H1 (cell line): ENCODE results near the gene CAMTA1. TPM values are rescaled to one million over a fixed set of nuclear protein-coding genes. Genes with fewer than 3 reads are reported as not detected.
A peak's percentile ranks its signal among the peaks of the same experiment; 100 is the strongest.

Experiments used
- CTCF ChIA-PET: fragments of 300-600 bp; sonication (Branson Sonifier 250); formaldehyde crosslinking; loops from one replicate; lab custom pipeline; 2021; ENCODE audit not compliant: partially characterized antibody; lab: Charles Lee
- POLR2A ChIA-PET: fragments of 300-600 bp; sonication (Branson Sonifier 250); formaldehyde crosslinking; loops from one replicate; lab custom pipeline; 2021; ENCODE audit warnings: inconsistent platforms; ENCODE audit not compliant: partially characterized antibody; lab: Charles Lee
- DNase-seq, 2 experiments: peaks; one replicate each; pipeline versions ENCODE4 v3.0.0 to v3.0.0-alpha.2; 2010 to 2022; ENCODE audit warnings: low spot score in 2 of 2, low read depth in 1 of 2, mixed read lengths in 1 of 2
- FAIRE-seq: peaks from 2 replicates; lab custom pipeline; 2011; peaks lifted over from hg19 to GRCh38; lab: Jason Lieb, UNC
- H2AFZ ChIP-seq: 2 replicates; pipeline ENCODE4 v1.8.1; 2012; ENCODE audit warnings: low read length, inconsistent platforms
- H2AK5ac ChIP-seq: 2 replicates; pipeline ENCODE4 v1.6.1; 2013; ENCODE audit warnings: low read depth, low read length
- H2BK120ac ChIP-seq: replicated peaks from 2 replicates; pipeline ENCODE3; 2013; ENCODE audit warnings: low read depth, low read length, inconsistent platforms
- H2BK12ac ChIP-seq: 2 replicates; pipeline ENCODE4 v1.6.1; 2013; ENCODE audit warnings: low read depth, low read length
- H2BK15ac ChIP-seq: 2 replicates; pipeline ENCODE4 v1.6.1; 2013; ENCODE audit warnings: low read length
- H2BK20ac ChIP-seq: 2 replicates; pipeline ENCODE4 v1.6.1; 2013; ENCODE audit warnings: low read length
- H2BK5ac ChIP-seq: 2 replicates; pipeline ENCODE4 v1.6.1; 2013; ENCODE audit warnings: low read depth, low read length
- H3K14ac ChIP-seq: 2 replicates; pipeline ENCODE4 v1.6.1; 2013; ENCODE audit warnings: inconsistent platforms; ENCODE audit not compliant: insufficient read length
- H3K18ac ChIP-seq: 2 replicates; pipeline ENCODE4 v1.6.1; 2013; ENCODE audit warnings: low read length; ENCODE audit errors: extremely low read depth
- H3K23ac ChIP-seq: 2 replicates; pipeline ENCODE4 v1.6.1; 2013; ENCODE audit warnings: inconsistent platforms; ENCODE audit not compliant: insufficient read length
- H3K23me2 ChIP-seq: 2 replicates; pipeline ENCODE4 v1.6.1; 2013; ENCODE audit warnings: low read depth, low read length
- H3K27ac ChIP-seq: 2 replicates; pipeline ENCODE4 v1.6.1; 2011; ENCODE audit warnings: low read depth, low read length, inconsistent platforms
- H3K27me3 ChIP-seq, 4 experiments: replicated peaks in 1 of 4; 1 replicate in 1 of 4; 2 replicates in 3 of 4; pipeline versions ENCODE4 v1.6.1 to v1.8.1; 2011 to 2013; ENCODE audit warnings: low read length in 3 of 4, mild to moderate bottlenecking in 3 of 4, inconsistent platforms in 2 of 4, mixed read lengths in 2 of 4, moderate library complexity in 1 of 4; ENCODE audit not compliant: control insufficient read depth in 3 of 4, insufficient read depth in 3 of 4; ENCODE audit errors: extremely low read depth in 1 of 4
- H3K36me3 ChIP-seq, 4 experiments: 2 replicates each; pipeline versions ENCODE4 v1.6.1 to v1.8.1; 2011 to 2013; ENCODE audit warnings: mild to moderate bottlenecking in 4 of 4, low read length in 3 of 4, moderate library complexity in 2 of 4, control low read depth in 1 of 4, inconsistent platforms in 1 of 4; ENCODE audit not compliant: insufficient read depth in 4 of 4, control insufficient read depth in 2 of 4
- H3K4ac ChIP-seq: replicated peaks from 2 replicates; pipeline ENCODE3; 2013; ENCODE audit warnings: low read length, low read depth, mixed read lengths, inconsistent platforms; ENCODE audit not compliant: insufficient read length
- H3K4me1 ChIP-seq, 4 experiments: replicated peaks in 1 of 4; 1 replicate in 1 of 4; 2 replicates in 3 of 4; pipeline versions ENCODE4 v1.6.1 to v1.8.1; 2011 to 2013; ENCODE audit warnings: low read length in 3 of 4, inconsistent platforms in 2 of 4, mixed read lengths in 1 of 4; ENCODE audit not compliant: insufficient read depth in 4 of 4, control insufficient read depth in 3 of 4
- H3K4me2 ChIP-seq, 2 experiments: 2 replicates each; pipeline versions ENCODE4 v1.6.1 to v1.8.1; 2011 to 2013; ENCODE audit warnings: low read depth in 2 of 2, low read length in 2 of 2, control low read depth in 1 of 2, inconsistent platforms in 1 of 2, mild to moderate bottlenecking in 1 of 2; ENCODE audit not compliant: insufficient read depth in 1 of 2
- H3K4me3 ChIP-seq, 4 experiments: fragments of 200-600, 300-600 bp in 1 of 4; sonication (generic), shearing (Covaris generic), sonication (Bioruptor Twin) in 1 of 4; 2 replicates each; pipeline versions ENCODE4 v1.5.1 to v1.8.1; 2011 to 2016; ENCODE audit warnings: low read length in 4 of 4, low read depth in 3 of 4, control low read depth in 2 of 4, inconsistent platforms in 2 of 4, mild to moderate bottlenecking in 2 of 4, mixed read lengths in 1 of 4, moderate library complexity in 1 of 4; ENCODE audit not compliant: insufficient read depth in 2 of 4; ENCODE audit errors: extremely low read depth in 1 of 4
- H3K56ac ChIP-seq: replicated peaks from 2 replicates; pipeline ENCODE3; 2013; ENCODE audit warnings: low read depth, mild to moderate bottlenecking, mixed read lengths, low read length, inconsistent platforms; ENCODE audit not compliant: insufficient read length
- H3K79me1 ChIP-seq: 2 replicates; pipeline ENCODE4 v1.6.1; 2013; ENCODE audit warnings: low read depth, low read length, control low read depth
- H3K79me2 ChIP-seq, 2 experiments: 2 replicates each; pipeline versions ENCODE4 v1.6.1 to v1.8.1; 2012 to 2013; ENCODE audit warnings: low read length in 2 of 2, mild to moderate bottlenecking in 2 of 2, inconsistent platforms in 1 of 2; ENCODE audit not compliant: insufficient read depth in 2 of 2, control insufficient read depth in 1 of 2
- H3K9ac ChIP-seq, 4 experiments: replicated peaks in 1 of 4; 1 replicate in 1 of 4; 2 replicates in 3 of 4; pipeline versions ENCODE4 v1.6.1 to v1.8.1; 2011 to 2013; ENCODE audit warnings: low read depth in 3 of 4, low read length in 3 of 4, control low read depth in 2 of 4, mild to moderate bottlenecking in 2 of 4, moderate library complexity in 2 of 4, inconsistent platforms in 1 of 4; ENCODE audit errors: extremely low read depth in 1 of 4
- H3K9me3 ChIP-seq, 2 experiments: 2 replicates each; pipeline versions ENCODE4 v1.6.1 to v1.8.1; 2012 to 2013; ENCODE audit warnings: mild to moderate bottlenecking in 2 of 2, moderate library complexity in 2 of 2, control low read depth in 1 of 2, inconsistent platforms in 1 of 2, low read depth in 1 of 2, low read length in 1 of 2, mixed read lengths in 1 of 2; ENCODE audit not compliant: insufficient read depth in 2 of 2
- H4K20me1 ChIP-seq, 2 experiments: replicated peaks in 1 of 2; 2 replicates each; pipeline versions ENCODE3 to v1.8.1; 2011 to 2013; ENCODE audit warnings: inconsistent platforms in 2 of 2, low read length in 2 of 2, mild to moderate bottlenecking in 1 of 2; ENCODE audit not compliant: insufficient read depth in 2 of 2, control insufficient read depth in 1 of 2
- H4K5ac ChIP-seq: 2 replicates; pipeline ENCODE4 v1.6.1; 2013; ENCODE audit warnings: low read length, low read depth, mixed read lengths, inconsistent platforms; ENCODE audit not compliant: insufficient read length
- H4K8ac ChIP-seq: 2 replicates; pipeline ENCODE4 v1.8.0; 2013; ENCODE audit warnings: mild to moderate bottlenecking, moderate library complexity, low read length, inconsistent platforms; ENCODE audit not compliant: insufficient read depth; ENCODE audit errors: extremely low read depth
- H4K91ac ChIP-seq: replicated peaks from 2 replicates; pipeline ENCODE3; 2013; ENCODE audit warnings: low read length, mixed read lengths, inconsistent platforms; ENCODE audit not compliant: insufficient read length
- EP300 ChIP-seq, 2 experiments: IDR thresholded peaks; 1 replicate in 1 of 2; 2 replicates in 1 of 2; pipeline ENCODE4 v1.6.1; 2011 to 2012; ENCODE audit warnings: low read depth in 2 of 2, low read length in 2 of 2, mild to moderate bottlenecking in 2 of 2, borderline replicate concordance in 1 of 2, inconsistent platforms in 1 of 2, moderate library complexity in 1 of 2
- JUND ChIP-seq: IDR thresholded peaks from 2 replicates; pipeline ENCODE4 v1.6.1; 2011; ENCODE audit warnings: mild to moderate bottlenecking, improper control_type of control experiment, low read length
- WGBS, 2 experiments: shearing (Covaris generic) in 1 of 2; methylation state at CpG; one replicate each; pipeline versions ENCODE4 v1.1.6 to v1.1.7; 2013 to 2015; ENCODE audit warnings: low lambda C conversion rate in 2 of 2, mixed read lengths in 2 of 2, inconsistent platforms in 1 of 2, low coverage in 1 of 2, missing lambda C conversion rate in 1 of 2; ENCODE audit not compliant: insufficient replicate concordance in 2 of 2, insufficient coverage in 1 of 2, insufficient read length in 1 of 2; ENCODE audit errors: extremely low coverage in 1 of 2, missing lambda C conversion rate in 1 of 2; 5-methylcytosine and 5-hydroxymethylcytosine counted together
- polyA plus RNA-seq, 7 experiments: library from polyadenylated mRNA; depleted of rRNA in 3 of 7; stranded (reverse) in 5 of 7; unstranded in 2 of 7; fragments of >200 nt in 5 of 7; fragments of 200-250 nt in 2 of 7; gene quantifications; 1 replicate in 5 of 7; 2 replicates in 1 of 7; 4 replicates in 1 of 7; pipeline versions ENCODE4 v1.2.1 to v1.2.3, GENCODE V29; 2011 to 2013; ENCODE audit warnings: missing spikeins in 2 of 7, mixed read lengths in 2 of 7
- total RNA-seq: library from RNA; stranded (reverse); fragmentation: NEBNext Ultra II Directional; extraction: Animal tissue kit (Norgen Biotek cat#: 25700); gene quantifications from 2 replicates; pipeline ENCODE4 v1.2.1, GENCODE V29; 2021

CAMTA1 gene
- total and polyA plus RNA-seq, 2 of the 8 experiments (the other 6 are each of a cell fraction or from before 2014, with no cell fraction given), result 65.0 to 119 TPM

DNA sequence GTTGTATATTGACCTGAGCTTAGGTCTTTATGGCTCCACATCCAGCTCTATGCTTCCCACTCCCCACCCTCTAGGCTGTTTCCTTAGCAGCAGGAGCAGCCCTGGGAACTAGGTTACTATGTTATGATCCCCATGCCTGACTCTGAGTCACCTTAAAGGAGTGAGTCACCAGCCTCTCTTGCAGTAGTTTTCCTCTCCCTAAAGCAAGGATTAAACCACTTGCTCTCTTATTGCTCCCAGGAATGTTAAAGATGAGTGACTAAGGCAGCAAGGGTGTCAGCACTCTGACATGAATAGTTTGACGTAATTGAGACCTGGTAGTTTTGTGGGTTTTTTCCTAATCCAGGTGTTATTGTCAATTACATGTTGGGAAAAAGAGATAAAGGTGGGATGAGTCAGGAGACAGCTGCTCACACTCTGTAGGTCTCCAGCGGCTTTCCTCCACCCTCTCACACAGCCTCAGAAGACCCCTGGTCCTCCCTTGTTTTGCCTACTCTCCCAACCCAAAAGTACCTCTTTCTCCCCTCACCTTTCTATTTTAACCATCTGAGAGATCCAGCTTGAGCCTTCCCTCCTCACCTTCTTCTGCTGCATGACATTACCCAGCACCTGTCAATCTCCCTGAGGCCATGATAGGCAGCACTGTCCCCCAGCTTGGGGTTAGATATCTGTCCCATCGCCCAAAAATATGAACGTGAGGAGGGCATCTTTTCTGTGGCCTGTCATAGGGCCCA, 616.7 kb downstream of the CAMTA1 start:
- TF ChIP-seq JUND (peak; percentile 92), EP300 (IDR thresholded peaks at IDR 0.05; ENCODE audit: borderline replicate concordance in 1 of 2, low read depth in 2 of 2, low read length in 2 of 2) (no peak)
- Histone ChIP-seq H3K79me2 (no peaks in the 10 kb centered on the region), H2BK15ac (no peak overlapping the region), H3K4me3 (no peak overlapping the region), H2BK120ac (no peak overlapping the region), H4K91ac (peak overlapping the region; percentile 20), H3K27me3 (no peaks in the 10 kb centered on the region), H4K5ac (no peak overlapping the region), H2BK20ac (no peak overlapping the region), H3K36me3 (no peaks in the 10 kb centered on the region; a peak in 1 of 8 replicates), H2BK5ac (0 out of 2 replicates have a peak overlapping the region, but pooled peaks have one; percentile 9), H4K20me1 (no peaks in the 10 kb centered on the region), H3K18ac (no peak overlapping the region), H3K9ac (no peak overlapping the region), H3K79me1 (no peaks in the 10 kb centered on the region), H2AK5ac (0 out of 2 replicates have a peak overlapping the region, but pooled peaks have one; percentile 75), H2AFZ (no peak overlapping the region), H3K14ac (no peak overlapping the region), H2BK12ac (peak overlapping the region; percentile 60; the same call in 1 of the 2 replicates), H4K8ac (no peak overlapping the region), H3K4me2 (0 out of 4 replicates have a peak overlapping the region, but pooled peaks of 1 of the 2 experiments have one; percentile 5), H3K23ac (no peak overlapping the region), H3K56ac (no peak overlapping the region), H3K4me1 (peaks cover 2 to 10% (median 8%) of the 10 kb centered on the region in 4 experiments; a peak in 5 of 7 replicates), H3K9me3 (peaks cover 3 to 14% of the 10 kb centered on the region in 2 experiments; a peak in 2 of 4 replicates), H3K27ac (no peak overlapping the region), H3K4ac (no peak overlapping the region), H3K23me2 (no peaks in the 10 kb centered on the region)
- POLR2A ChIA-PET, result no interaction called here
- FAIRE-seq (no peak), DNase-seq (peak in 1 of 2 experiments; percentile 34)
- CTCF ChIA-PET, result interaction anchor here (0.9 to 1.1 kb wide), 2 partner anchors 52 to 73 kb away, joined by 3 to 4 read pairs; no protein-coding TSS in a partner anchor
- 84% methylated on average over 4 of the region's 4 CpGs; no CpG with 5 or more reads in 1 of the 2 experiments for WGBS, 2 experiments
